AG04450 (cell line): ENCODE measurements around the gene BMAL2. TPM values are rescaled to one million over a fixed set of nuclear protein-coding genes. Genes with fewer than 3 reads are reported as not detected.
A peak's percentile ranks its signal among the peaks of the same experiment; 100 is the strongest.

Experiments
- CTCF ChIA-PET: fragments of 300-600, 350-600 bp; formaldehyde crosslinking; extraction: SDS; loops from one replicate; lab custom pipeline; 2022; ENCODE audit warnings: antibody characterized with exemption, inconsistent platforms; lab: Charles Lee
- POLR2A ChIA-PET: fragments of 350-600 bp; formaldehyde crosslinking; extraction: SDS; loops from one replicate; lab custom pipeline; 2021; ENCODE audit warnings: antibody characterized with exemption, inconsistent platforms; lab: Yijun Ruan, JAX
- DNase-seq: peaks from one replicate; pipeline ENCODE4 v3.0.0-alpha.2; 2011; ENCODE audit warnings: low read depth, low spot score
- H3K27ac ChIP-seq: one replicate; pipeline ENCODE4 v1.5.1; 2012; ENCODE audit warnings: low read depth, low read length, control low read depth
- H3K27me3 ChIP-seq: one replicate; pipeline ENCODE4 v1.6.0; 2012; ENCODE audit warnings: low read length; ENCODE audit not compliant: control insufficient read depth, insufficient read depth
- H3K4me3 ChIP-seq: 2 replicates; pipeline ENCODE4 v1.5.1; 2011; ENCODE audit warnings: mild to moderate bottlenecking, low read depth, low read length, control low read depth
- H3K9me3 ChIP-seq: 2 replicates; pipeline ENCODE4 v1.5.1; 2012; ENCODE audit warnings: low read length; ENCODE audit not compliant: control insufficient read depth, insufficient read depth
- polyA minus RNA-seq: library from RNA; depleted of rRNA, polyadenylated mRNA; stranded (reverse); fragments of >200 nt; gene quantifications from 2 replicates; pipeline ENCODE4 v1.2.3, GENCODE V29; 2011; rRNA and poly(A)+ RNA removed
- polyA plus RNA-seq: library from polyadenylated mRNA; depleted of rRNA; stranded (reverse); fragments of >200 nt; gene quantifications from 2 replicates; pipeline ENCODE4 v1.2.3, GENCODE V29; 2011; rRNA removed
- TF ChIP-seq, protein P1 (sequence below): IDR thresholded peaks from 2 replicates; pipeline ENCODE4 v1.5.1; 2011; ENCODE audit warnings: low read depth, low read length, control low read depth, inconsistent platforms

Gene BMAL2, protein sequence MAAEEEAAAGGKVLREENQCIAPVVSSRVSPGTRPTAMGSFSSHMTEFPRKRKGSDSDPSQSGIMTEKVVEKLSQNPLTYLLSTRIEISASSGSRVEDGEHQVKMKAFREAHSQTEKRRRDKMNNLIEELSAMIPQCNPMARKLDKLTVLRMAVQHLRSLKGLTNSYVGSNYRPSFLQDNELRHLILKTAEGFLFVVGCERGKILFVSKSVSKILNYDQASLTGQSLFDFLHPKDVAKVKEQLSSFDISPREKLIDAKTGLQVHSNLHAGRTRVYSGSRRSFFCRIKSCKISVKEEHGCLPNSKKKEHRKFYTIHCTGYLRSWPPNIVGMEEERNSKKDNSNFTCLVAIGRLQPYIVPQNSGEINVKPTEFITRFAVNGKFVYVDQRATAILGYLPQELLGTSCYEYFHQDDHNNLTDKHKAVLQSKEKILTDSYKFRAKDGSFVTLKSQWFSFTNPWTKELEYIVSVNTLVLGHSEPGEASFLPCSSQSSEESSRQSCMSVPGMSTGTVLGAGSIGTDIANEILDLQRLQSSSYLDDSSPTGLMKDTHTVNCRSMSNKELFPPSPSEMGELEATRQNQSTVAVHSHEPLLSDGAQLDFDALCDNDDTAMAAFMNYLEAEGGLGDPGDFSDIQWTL
- 22.9 and 28.8 TPM in 2 replicates for polyA plus RNA-seq
- 18.8 and 29.0 TPM in 2 replicates for polyA minus RNA-seq

DNA sequence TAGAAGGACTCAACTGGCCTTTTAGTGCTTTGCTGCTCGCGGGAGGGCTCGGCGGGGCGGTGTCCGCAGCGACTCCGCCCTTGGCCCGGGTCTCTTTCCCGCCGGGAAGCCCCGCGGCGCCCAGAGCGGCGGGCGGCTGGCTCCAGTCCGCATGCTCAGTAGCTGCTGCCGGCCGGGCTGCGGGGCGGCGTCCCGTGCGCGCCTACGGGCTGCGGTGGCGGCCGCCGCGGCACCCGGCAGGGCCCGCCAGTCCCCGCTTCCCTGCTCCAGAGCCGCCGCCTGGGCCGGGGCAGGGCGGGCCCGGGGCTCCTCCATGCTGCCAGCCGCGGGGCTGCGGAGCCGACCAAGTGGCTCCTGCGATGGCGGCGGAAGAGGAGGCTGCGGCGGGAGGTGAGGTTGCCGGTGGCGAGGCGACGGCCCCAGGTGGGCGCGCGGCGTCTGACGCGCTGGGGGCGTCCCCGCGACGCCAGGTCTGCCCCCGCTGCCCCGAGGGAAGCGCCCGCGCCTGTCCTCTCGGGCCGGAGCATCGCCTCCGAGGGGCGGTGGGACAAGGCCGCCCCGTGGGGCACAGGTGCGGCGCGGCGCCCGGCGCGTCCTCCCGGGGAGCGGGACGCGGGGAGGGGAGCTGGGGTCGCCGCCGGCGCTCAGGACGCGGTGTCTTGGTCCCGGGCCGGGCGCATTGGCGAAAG, at the start of gene BMAL2:
BMAL2 (plus strand) TSS at position 123 of the 689 bp plus-strand sequence; CDS start at position 360, 237 bp downstream.
- ChIA-PET CTCF (interaction anchor here (3.5 kb wide), 1 partner anchor 52 kb away, joined by 12 read pairs; no protein-coding TSS in a partner anchor), POLR2A (interaction anchor here (0.5 kb wide), 1 partner anchor 27 kb away, joined by 4 read pairs; no protein-coding TSS in a partner anchor)
- TF ChIP-seq, protein P1, sequence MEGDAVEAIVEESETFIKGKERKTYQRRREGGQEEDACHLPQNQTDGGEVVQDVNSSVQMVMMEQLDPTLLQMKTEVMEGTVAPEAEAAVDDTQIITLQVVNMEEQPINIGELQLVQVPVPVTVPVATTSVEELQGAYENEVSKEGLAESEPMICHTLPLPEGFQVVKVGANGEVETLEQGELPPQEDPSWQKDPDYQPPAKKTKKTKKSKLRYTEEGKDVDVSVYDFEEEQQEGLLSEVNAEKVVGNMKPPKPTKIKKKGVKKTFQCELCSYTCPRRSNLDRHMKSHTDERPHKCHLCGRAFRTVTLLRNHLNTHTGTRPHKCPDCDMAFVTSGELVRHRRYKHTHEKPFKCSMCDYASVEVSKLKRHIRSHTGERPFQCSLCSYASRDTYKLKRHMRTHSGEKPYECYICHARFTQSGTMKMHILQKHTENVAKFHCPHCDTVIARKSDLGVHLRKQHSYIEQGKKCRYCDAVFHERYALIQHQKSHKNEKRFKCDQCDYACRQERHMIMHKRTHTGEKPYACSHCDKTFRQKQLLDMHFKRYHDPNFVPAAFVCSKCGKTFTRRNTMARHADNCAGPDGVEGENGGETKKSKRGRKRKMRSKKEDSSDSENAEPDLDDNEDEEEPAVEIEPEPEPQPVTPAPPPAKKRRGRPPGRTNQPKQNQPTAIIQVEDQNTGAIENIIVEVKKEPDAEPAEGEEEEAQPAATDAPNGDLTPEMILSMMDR: no peak
- no peak for DNase-seq
- Histone ChIP-seq H3K27ac (peak within 1 kb of the TSS; percentile 78), H3K9me3 (no peaks in the 10 kb centered on the region), H3K27me3 (no peaks in the 10 kb centered on the region), H3K4me3 (peak within 1 kb of the TSS; percentile 74)

GRCh38 chr12:27284021-27284420, 48.6 kb upstream of the BMAL2 start:
- POLR2A ChIA-PET: no interaction called here
- DNase-seq: no peak
- Histone ChIP-seq H3K9me3 (no peaks in the 10 kb centered on the region), H3K27ac (no peak overlapping the region), H3K4me3 (no peak overlapping the region), H3K27me3 (no peaks in the 10 kb centered on the region)
- CTCF ChIA-PET: interaction anchor here (2.0 kb wide), 1 partner anchor 268 kb away, joined by 6 read pairs; no protein-coding TSS in a partner anchor
- TF ChIP-seq, protein P1: no peak

DNA sequence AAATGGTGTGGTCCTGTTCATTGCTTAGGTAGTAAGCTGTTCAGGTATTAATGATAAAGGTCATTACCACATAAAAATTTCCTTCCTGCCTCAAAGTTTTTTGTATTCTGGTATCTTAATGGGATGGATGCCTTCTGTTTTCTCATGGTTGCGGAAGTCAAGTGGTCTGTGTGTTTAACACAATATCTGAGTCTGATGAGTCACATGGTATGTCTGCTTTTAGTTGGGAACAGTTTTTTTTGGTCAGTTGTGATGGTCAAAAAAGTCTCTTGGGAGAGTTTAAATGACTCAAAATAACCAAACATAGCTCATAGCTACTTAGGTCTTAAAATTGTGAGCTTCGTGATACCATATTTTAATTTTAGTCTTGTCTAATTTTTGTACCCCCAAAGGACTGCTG, 47.9 kb upstream of the BMAL2 start:
- CTCF ChIA-PET: interaction anchor here (1.0 to 2.0 kb wide), 3 partner anchors 22 to 399 kb away, joined by 4 to 6 read pairs (median 5); no protein-coding TSS in a partner anchor
- Histone ChIP-seq H3K27me3 (no peaks in the 10 kb centered on the region), H3K27ac (no peak overlapping the region), H3K9me3 (no peaks in the 10 kb centered on the region), H3K4me3 (no peak overlapping the region)
- DNase-seq: no peak
- POLR2A ChIA-PET: no interaction called here
- TF ChIP-seq, protein P1: no peak

DNA sequence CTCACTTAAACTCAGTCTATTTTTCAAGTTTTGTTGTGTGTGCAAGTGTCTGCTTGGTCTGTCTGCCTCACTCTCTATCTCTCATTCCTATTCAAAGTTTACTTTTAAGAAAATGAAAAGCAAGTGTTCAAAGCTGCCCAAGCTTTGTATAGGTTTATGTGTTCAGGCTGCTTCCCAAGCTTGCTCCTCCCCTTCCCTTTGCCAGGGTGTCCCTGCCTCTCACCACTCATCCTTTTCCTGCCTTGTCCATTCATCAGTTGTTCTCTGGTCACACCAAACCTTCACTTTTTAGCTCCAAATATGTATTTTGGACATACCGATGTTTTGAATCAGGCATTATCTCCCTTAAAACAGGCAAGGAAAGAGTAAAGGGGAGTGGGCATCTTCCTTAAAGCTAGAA, 47.2 kb upstream of the BMAL2 start:
- ChIA-PET CTCF (interaction anchor here (0.7 to 2.0 kb wide), 5 partner anchors 20 to 400 kb away, joined by 3 to 6 read pairs (median 4); no protein-coding TSS in a partner anchor), POLR2A (no interaction called here)
- Histone ChIP-seq H3K27ac (no peak overlapping the region), H3K9me3 (no peaks in the 10 kb centered on the region), H3K27me3 (no peaks in the 10 kb centered on the region), H3K4me3 (no peak overlapping the region)
- TF ChIP-seq, protein P1: no peak
- no peak for DNase-seq
